ENCODE results near the gene ODC1. TPM values are rescaled to one million over a fixed set of nuclear protein-coding genes. Genes with fewer than 3 reads are reported as not detected.

The ODC1 gene
- total and polyA plus RNA-seq, 2 donors (not counting 1 experiment from before 2014, with no cell fraction given), result 86.4 to 89.3 TPM

GRCh38 chr2:10407841-10408648 is 40.1 kb downstream of the ODC1 start:
- no peak overlapping the region for H3K9ac ChIP-seq (ENCODE audit: insufficient read depth, low read length)
- H3K4me1 ChIP-seq (ENCODE audit: control insufficient read depth, extremely low read depth, insufficient read depth, low read length), result peaks cover 9% of the 10 kb centered on the region
- no peak for TF ChIP-seq CTCF (conservative IDR thresholded peaks at IDR 0.05 in 1 of 2, IDR thresholded peaks at IDR 0.05 in 1 of 2; ENCODE audit: low read depth in 1 of 2, low read length in 2 of 2)

GRCh38 chr2:10407432-10407831 is 40.7 kb downstream of the ODC1 start:
- Histone ChIP-seq H3K4me1 (ENCODE audit: control insufficient read depth, extremely low read depth, insufficient read depth, low read length) (peaks cover 9% of the 10 kb centered on the region), H3K4me2 (ENCODE audit: extremely low read depth, insufficient read depth, low read length) (no peak overlapping the region)

More at GRCh38 chr2:10407841-10408648, 40.1 kb downstream of the ODC1 start:
- peak; percentile 81 to 94 for DNase-seq (ENCODE audit: low read depth in 2 of 2)
- no peak overlapping the region for H3K27ac ChIP-seq (ENCODE audit: insufficient read depth, low read length)
- no peaks in the 10 kb centered on the region for H3K79me2 ChIP-seq (ENCODE audit: control insufficient read depth, insufficient read depth, low read length)
- no peak overlapping the region for H3K4me3 ChIP-seq (replicated peaks in 1 of 4; ENCODE audit: control extremely low read depth in 1 of 4, insufficient read depth in 1 of 4, low read depth in 3 of 4, low read length in 4 of 4)
- no peaks in the 10 kb centered on the region for H3K36me3 ChIP-seq (ENCODE audit: control insufficient read depth, insufficient read depth, low read length)
- no peaks in the 10 kb centered on the region for H3K27me3 ChIP-seq (ENCODE audit: control insufficient read depth, insufficient read depth, low read length)
- H4K20me1 ChIP-seq (ENCODE audit: control insufficient read depth, extremely low read depth, insufficient read depth, low read length), result no peaks in the 10 kb centered on the region
- H3K4me2 ChIP-seq (ENCODE audit: extremely low read depth, insufficient read depth, low read length), result no peak overlapping the region
- H3K9me3 ChIP-seq (ENCODE audit: control insufficient read depth, insufficient read depth, low read depth, low read length), result no peaks in the 10 kb centered on the region
- no peak overlapping the region for H2AFZ ChIP-seq (ENCODE audit: low read length)

More at GRCh38 chr2:10407432-10407831, 40.7 kb downstream of the ODC1 start:
- TF ChIP-seq EZH2 (IDR thresholded peaks at IDR 0.05; ENCODE audit: low read length, missing control alignments), result no peak
- TF ChIP-seq CTCF (conservative IDR thresholded peaks at IDR 0.05 in 1 of 2, IDR thresholded peaks at IDR 0.05 in 1 of 2; ENCODE audit: low read depth in 1 of 2, low read length in 2 of 2), result no peak
- no peak overlapping the region for H3K9ac ChIP-seq (ENCODE audit: insufficient read depth, low read length)
- H3K4me3 ChIP-seq (replicated peaks in 1 of 4; ENCODE audit: control extremely low read depth in 1 of 4, insufficient read depth in 1 of 4, low read depth in 3 of 4, low read length in 4 of 4), result no peak overlapping the region
- H3K27me3 ChIP-seq (ENCODE audit: control insufficient read depth, insufficient read depth, low read length), result no peaks in the 10 kb centered on the region
- no peak for DNase-seq (ENCODE audit: low read depth in 2 of 2)
- no peaks in the 10 kb centered on the region for H3K9me3 ChIP-seq (ENCODE audit: control insufficient read depth, insufficient read depth, low read depth, low read length)
- no peaks in the 10 kb centered on the region for H4K20me1 ChIP-seq (ENCODE audit: control insufficient read depth, extremely low read depth, insufficient read depth, low read length)
- H3K27ac ChIP-seq (ENCODE audit: insufficient read depth, low read length), result no peak overlapping the region
- H3K79me2 ChIP-seq (ENCODE audit: control insufficient read depth, insufficient read depth, low read length), result no peaks in the 10 kb centered on the region
- no peaks in the 10 kb centered on the region for H3K36me3 ChIP-seq (ENCODE audit: control insufficient read depth, insufficient read depth, low read length)
- H2AFZ ChIP-seq (ENCODE audit: low read length), result no peak overlapping the region

Measured in fibroblast of lung (primary cell).